HG03039 (cell line): ENCODE data around the gene UAP1L1.
"Not testable (repeated sequence)": the region's sequence is repeated elsewhere in the genome, so short reads cannot be mapped to it uniquely, and the experiment has no call there.

ENCODE experiments used
- ATAC-seq: cut with Tn5 transposase; IDR thresholded peaks from one replicate; pipeline ENCODE4 v1.9.1; 2021; ENCODE audit warnings: mild to moderate bottlenecking, moderate library complexity; ENCODE audit not compliant: unreplicated experiment

UAP1L1 gene

GRCh38 chr9:137111788-137112563 is 34.7 kb downstream of the UAP1L1 start:
- no peak for ATAC-seq

GRCh38 chr9:137112564-137113384 is 35.5 kb downstream of the UAP1L1 start:
- ATAC-seq, result no peak

GRCh38 chr9:137113385-137114159 is 36.3 kb downstream of the UAP1L1 start:
- no peak for ATAC-seq

- ATAC-seq, result no peak
Measured at GRCh38 chr9:137114220-137114612, 36.9 kb downstream of the UAP1L1 start.

- ATAC-seq, result peak; percentile 67
Measured at GRCh38 chr9:137114613-137115393, 37.5 kb downstream of the UAP1L1 start, which contains the start of gene DPP7. Gene DPP7 (minus strand): TSS chr9:137114733. CDS start chr9:137114713, 20 bp downstream.

GRCh38 chr9:137115394-137116026 is 38.2 kb downstream of the UAP1L1 start:
- ATAC-seq, result no peak

- no peak for ATAC-seq
Measured at GRCh38 chr9:137116027-137116507, 38.8 kb downstream of the UAP1L1 start.

GRCh38 chr9:137116728-137117127 is 39.4 kb downstream of the UAP1L1 start:
- ATAC-seq, result no peak

- no peak for ATAC-seq
Measured at GRCh38 chr9:137117269-137117731, 40.0 kb downstream of the UAP1L1 start.

- ATAC-seq, result not testable (repeated sequence)
Measured at GRCh38 chr9:137118092-137118603, 40.8 kb downstream of the UAP1L1 start.

GRCh38 chr9:137121927-137122795 is 44.8 kb downstream of the UAP1L1 start:
- not testable (repeated sequence) for ATAC-seq

GRCh38 chr9:137122796-137123467 is 45.6 kb downstream of the UAP1L1 start:
- ATAC-seq, result not testable (repeated sequence)

GRCh38 chr9:137123468-137123837 is 46.1 kb downstream of the UAP1L1 start:
- no peak for ATAC-seq

GRCh38 chr9:137123952-137124462 is 46.7 kb downstream of the UAP1L1 start:
- ATAC-seq, result not testable (repeated sequence)

GRCh38 chr9:137126786-137127185 is 49.5 kb downstream of the UAP1L1 start:
- ATAC-seq, result no peak

GRCh38 chr9:137127301-137128157 is 50.2 kb downstream of the UAP1L1 start:
- no peak for ATAC-seq
